Adrenal gland (tissue), 5 donors: ENCODE data around the gene CCDC9B.

Experiments used
- POLR2A ChIP-seq, 2 donors: fragments of 450-650 bp; IDR thresholded peaks; one replicate each; pipeline ENCODE4 v1.6.1; 2017; ENCODE audit warnings: antibody characterized with exemption in 2 of 2, mild to moderate bottlenecking in 2 of 2, moderate library complexity in 1 of 2
- TF ChIP-seq, protein P1 (sequence below), 6 experiments: fragments of 450-650 bp in 4 of 6; fragments of 200-600 bp in 2 of 6; sonication (generic) in 1 of 6; IDR thresholded peaks; 1 replicate in 5 of 6; 2 replicates in 1 of 6; pipeline versions ENCODE4 v1.5.1 to v1.8.0; 2016 to 2021; ENCODE audit warnings: antibody characterized with exemption in 6 of 6, mild to moderate bottlenecking in 2 of 6, moderate library complexity in 1 of 6
- donor health status: DM: no; HTN: no; CAD: no.

GRCh38 chr15:40295297-40295696, 45.4 kb downstream of the CCDC9B start:
- TF ChIP-seq, protein P1, sequence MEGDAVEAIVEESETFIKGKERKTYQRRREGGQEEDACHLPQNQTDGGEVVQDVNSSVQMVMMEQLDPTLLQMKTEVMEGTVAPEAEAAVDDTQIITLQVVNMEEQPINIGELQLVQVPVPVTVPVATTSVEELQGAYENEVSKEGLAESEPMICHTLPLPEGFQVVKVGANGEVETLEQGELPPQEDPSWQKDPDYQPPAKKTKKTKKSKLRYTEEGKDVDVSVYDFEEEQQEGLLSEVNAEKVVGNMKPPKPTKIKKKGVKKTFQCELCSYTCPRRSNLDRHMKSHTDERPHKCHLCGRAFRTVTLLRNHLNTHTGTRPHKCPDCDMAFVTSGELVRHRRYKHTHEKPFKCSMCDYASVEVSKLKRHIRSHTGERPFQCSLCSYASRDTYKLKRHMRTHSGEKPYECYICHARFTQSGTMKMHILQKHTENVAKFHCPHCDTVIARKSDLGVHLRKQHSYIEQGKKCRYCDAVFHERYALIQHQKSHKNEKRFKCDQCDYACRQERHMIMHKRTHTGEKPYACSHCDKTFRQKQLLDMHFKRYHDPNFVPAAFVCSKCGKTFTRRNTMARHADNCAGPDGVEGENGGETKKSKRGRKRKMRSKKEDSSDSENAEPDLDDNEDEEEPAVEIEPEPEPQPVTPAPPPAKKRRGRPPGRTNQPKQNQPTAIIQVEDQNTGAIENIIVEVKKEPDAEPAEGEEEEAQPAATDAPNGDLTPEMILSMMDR (IDR thresholded peaks at IDR 0.05), result no peak
- TF ChIP-seq POLR2A (IDR thresholded peaks at IDR 0.05), result no peak
